ENCODE data around the gene RAD23B.
"Not testable (repeated sequence)": the region's sequence is repeated elsewhere in the genome, so short reads cannot be mapped to it uniquely, and the experiment has no call there.

Gene RAD23B

DNA sequence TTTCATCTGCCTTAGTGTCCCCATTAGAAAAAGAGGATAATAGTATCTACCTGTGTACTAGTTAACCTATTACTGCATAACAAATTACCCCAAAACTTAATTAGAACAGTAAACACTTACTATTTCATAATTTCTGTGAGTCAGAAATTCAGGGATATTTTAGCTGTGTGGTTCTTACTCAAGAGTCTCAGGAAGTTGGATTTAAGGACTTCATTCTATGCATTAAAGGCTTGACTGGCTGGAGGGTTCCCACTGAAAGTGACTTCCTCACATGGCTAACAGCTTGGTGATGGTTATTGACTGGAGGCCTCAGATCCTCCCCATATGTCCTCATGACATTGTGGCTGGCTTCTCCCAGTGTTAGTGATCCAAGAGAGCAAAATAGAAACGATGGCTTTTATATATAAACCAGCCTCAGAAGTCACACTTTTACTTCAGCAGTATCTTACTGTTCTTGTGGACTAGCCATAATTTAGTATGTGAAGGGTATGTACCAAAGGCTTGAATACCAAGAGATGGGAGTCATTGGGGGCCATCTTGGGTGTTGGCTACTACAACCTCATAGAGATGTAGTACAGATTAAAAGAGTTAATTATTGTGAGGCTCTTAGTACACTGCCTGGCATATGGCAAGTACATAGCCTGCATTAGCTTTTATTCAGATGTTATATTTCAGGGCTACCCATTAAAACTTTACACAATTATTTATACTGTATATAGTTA lies 9.9 kb downstream of the RAD23B start:
- in situ Hi-C loops (cut with MboI; ENCODE audit: low sequenced_read_pairs): no loop called here

DNA sequence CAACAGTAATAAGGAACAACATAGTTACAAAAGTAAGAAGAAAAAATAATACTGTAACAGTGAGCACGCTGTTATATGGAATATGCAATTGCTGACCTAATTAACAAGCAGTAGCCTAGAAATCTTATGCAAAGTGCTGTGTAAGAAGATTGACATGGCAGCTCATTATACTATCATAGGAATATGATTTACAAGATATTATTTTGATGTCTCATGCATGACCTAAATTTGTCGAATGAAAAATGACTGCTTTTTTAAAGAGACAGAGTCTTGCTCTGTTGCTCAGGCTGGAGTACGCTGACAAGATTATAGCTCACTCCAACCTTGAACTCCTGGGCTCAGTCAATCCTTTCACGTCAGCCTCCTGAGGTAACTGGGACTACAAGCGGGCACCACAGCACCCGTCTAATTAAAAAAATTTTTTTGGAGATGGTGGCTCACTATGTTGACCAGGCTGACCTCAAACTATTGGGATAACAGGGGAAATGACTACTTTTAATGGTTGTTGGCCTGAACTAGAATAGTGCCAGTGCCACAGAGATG lies 10.5 kb downstream of the RAD23B start:
- in situ Hi-C loops (cut with MboI; ENCODE audit: low sequenced_read_pairs): no loop called here

DNA sequence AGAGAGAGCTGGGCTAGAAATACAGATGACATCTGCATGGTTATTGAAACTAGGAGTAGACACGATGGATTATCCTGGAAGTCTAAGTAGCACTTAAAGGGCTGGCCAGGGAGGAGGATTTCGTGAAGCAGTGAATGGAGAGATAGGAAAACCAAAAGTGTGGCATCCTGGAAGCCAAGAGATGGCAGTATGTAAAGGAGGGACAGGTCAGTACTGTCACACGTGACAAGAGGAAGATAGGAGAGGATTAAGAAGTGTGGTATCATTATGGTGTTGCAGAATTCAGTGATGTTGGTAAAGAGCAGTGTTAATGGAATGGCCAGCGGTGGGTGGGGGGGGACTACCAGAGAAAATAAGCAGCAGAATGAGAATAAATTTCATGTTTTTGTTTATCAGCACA lies 11.7 kb downstream of the RAD23B start:
- in situ Hi-C loops (cut with MboI; ENCODE audit: low sequenced_read_pairs): no loop called here

DNA sequence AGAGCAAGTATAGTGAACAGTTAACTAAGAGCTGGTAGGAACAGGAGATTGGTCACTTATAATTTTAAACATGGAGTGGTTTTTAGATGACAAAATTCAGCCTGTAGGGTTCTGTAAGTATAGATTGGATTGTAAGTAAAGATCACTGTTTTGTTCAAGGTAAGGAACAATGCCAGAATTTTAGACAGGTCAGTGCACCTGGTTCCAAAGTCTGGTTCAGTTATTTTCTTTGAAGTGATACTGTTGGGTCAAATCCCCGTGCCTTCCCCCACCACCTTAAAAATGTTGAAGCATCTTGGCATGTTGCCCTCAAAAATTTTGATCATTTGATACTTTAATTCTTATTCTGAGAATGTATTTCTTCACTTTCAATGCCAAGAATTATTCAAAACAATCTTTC lies 12.9 kb downstream of the RAD23B start:
- in situ Hi-C loops (cut with MboI; ENCODE audit: low sequenced_read_pairs): no loop called here

DNA sequence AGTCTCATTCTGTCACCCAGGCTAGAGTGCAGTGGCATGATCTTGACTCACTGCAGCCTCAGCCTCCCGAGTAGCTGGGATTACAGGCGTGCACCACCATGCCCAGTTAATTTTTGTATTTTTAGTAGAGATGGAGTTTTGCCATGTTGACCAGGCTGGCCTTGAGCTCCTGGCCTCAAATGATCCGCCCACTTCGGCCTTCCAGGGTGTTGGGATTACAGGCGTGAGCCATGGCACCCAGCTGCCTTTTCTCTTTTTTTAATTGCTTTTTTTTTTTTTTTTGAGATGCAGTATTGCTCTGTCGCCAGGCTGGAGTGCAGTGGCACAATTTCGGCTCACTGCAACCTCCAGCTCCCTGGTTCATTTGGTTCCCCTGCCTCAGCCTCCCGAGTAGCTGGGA lies 13.5 kb downstream of the RAD23B start:
- in situ Hi-C loops (cut with MboI; ENCODE audit: low sequenced_read_pairs): not testable (repeated sequence)

DNA sequence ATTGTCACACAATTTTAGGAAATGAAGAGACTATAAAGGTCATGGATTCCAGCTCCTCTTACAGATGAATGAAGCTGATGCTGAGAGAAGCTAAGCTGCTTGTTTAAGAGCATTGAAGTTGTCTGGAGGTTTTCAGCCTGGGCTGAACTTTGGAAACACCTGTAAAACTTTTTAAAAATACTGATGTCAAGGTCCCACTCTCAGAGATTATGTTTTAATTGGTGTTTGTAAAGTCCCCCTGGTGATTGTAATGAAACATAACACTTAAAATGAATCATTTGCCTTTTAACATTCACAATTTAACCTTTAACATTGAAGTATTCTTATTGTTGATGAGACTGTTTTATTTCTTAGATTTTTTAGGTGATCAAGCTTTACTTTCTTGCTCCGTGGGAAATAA lies 16.4 kb downstream of the RAD23B start:
- in situ Hi-C loops (cut with MboI; ENCODE audit: low sequenced_read_pairs): no loop called here

DNA sequence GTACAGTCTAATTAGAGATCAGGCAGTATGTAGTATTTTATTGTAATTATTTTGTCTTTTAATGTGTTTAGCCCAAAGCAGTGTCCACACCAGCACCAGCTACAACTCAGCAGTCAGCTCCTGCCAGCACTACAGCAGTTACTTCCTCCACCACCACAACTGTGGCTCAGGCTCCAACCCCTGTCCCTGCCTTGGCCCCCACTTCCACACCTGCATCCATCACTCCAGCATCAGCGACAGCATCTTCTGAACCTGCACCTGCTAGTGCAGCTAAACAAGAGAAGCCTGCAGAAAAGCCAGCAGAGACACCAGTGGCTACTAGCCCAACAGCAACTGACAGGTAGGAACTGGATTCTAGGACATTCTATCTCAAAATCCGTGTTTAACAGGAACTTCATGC lies 23.2 kb downstream of the RAD23B start:
- in situ Hi-C loops (cut with MboI; ENCODE audit: low sequenced_read_pairs): no loop called here

DNA sequence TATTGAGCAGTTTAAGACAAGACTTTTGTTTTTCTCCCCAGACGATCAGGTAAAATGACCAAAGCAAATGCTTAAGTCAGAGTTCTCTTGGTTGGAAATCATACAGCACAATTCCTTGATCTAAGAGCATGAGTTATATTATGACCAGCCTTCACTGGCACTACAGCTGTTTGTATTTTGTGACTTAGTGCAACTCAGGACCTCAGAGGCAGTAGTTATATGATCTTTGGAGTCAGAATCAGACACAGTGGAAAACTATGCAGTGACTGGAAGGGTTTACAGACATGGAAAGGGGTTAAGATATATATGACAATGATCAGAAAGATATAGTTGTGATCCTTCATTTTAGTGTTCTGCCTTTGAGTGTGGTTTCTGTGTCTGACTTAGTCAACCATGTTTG lies 24.3 kb downstream of the RAD23B start:
- in situ Hi-C loops (cut with MboI; ENCODE audit: low sequenced_read_pairs): no loop called here

DNA sequence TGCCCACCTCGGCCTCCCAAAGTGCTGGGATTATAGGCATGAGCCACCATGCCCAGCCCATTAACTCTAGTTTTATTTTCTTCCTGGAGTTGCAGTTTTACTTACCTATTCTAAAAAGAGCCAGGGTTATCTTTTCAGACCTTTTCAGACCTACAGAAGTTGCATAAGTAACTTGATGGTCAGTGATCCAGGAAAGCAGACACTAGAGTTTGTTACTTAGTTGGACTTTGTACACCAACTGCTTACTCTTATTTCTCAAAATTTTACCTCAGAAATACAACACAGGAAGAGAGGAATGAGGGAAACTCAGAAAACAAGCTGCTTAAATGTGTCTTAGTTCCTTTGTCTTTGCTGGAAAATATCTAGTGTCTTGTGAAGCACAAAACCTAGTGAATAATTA lies 25.4 kb downstream of the RAD23B start:
- in situ Hi-C loops (cut with MboI; ENCODE audit: low sequenced_read_pairs): no loop called here

DNA sequence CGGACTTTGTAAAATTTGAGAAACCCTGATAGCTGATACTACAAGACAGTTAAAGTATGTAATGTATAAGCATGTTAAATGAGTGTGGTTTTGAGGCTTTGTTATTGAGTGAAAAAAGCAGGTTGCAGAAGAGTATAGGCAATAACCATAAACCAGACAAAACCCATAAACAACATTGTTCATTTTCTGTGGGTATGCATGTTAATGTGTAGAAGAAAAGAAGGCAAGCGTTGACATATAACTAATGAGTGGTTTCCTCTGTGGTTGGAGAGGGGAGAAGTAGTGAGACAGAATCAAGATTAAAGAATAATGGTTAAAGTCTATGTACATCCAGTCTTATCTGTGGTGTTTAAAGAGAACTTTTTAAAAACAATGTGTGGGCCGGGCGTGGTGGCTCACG lies 26.2 kb downstream of the RAD23B start:
- in situ Hi-C loops (cut with MboI; ENCODE audit: low sequenced_read_pairs): no loop called here

DNA sequence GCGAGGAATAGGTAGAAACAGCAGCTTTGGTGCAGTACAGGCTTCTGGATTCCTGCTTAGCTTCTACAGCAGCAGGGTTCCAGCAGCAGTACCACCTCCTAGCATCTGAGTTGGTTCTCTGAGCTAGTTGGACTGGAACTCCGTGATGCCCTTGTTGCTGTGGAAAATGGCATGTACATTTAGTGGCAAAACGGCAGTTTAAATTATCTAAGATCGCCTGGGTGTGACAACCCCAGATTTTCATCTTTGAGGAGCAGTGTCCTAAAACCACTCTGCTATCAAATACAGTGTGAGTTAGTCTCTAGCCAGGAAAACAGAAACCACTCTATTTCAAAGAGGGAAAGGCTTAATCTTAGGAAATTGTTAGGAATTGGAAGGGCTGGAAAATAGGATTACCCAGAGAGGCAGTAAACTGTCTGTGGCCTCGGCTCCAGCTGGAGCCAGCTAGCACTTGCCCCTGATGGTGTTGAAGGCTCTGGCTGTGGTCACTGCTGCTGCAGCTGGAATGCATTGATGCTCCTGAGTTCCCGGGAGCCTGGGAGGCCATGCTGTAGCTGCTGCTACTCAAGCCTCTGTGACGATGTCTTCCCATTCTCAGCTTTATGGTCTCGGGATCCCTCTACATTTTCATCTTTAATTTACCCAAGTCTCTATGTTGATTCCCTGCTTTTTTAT lies 29.4 kb downstream of the RAD23B start:
- in situ Hi-C loops (cut with MboI; ENCODE audit: low sequenced_read_pairs): no loop called here

DNA sequence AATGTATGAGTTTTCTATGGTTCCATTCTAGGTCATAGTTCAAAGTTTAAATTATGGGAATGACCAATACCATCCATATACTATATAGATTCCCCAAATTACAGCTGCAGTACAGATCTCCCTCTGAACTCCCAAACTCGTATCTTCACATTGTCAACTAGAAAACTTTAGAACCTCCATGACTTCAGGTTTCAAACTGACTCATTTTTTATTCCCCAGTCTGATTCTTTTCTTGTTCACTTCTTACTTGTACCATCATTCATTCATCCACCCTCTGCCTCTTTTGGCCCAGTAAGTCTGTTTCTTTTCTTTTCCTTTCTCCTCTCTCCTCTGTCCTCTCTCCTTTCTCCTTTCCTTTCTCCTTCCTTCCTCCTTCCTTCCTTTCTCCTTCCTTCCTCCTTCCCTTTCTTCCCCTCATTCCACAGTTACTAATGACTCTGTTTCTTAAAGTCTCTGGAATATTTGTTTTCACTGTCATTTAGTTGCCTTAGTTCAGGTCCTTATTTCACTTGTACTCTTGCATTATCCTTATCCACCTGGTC lies 30.5 kb downstream of the RAD23B start:
- in situ Hi-C loops (cut with MboI; ENCODE audit: low sequenced_read_pairs): no loop called here

DNA sequence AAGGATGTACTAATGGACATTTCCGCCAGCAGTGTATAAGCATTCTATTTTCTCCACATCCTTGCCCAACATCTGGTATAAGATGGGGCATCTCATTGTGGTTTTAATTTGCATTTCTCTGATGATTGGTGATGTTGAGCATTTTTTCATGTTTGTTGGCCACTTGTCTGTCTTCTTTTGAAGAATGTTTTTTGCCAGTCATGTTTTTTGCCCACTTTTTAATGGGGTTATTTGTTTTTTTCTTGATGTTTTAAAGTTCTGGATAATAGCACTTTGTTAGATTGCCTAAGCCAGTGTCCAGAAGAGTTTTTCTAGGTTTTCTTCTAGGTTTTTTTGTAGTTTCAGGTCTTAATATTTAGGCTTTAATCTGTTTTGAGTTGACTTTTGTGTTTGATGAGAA lies 31.7 kb downstream of the RAD23B start:
- in situ Hi-C loops (cut with MboI; ENCODE audit: low sequenced_read_pairs): no loop called here

DNA sequence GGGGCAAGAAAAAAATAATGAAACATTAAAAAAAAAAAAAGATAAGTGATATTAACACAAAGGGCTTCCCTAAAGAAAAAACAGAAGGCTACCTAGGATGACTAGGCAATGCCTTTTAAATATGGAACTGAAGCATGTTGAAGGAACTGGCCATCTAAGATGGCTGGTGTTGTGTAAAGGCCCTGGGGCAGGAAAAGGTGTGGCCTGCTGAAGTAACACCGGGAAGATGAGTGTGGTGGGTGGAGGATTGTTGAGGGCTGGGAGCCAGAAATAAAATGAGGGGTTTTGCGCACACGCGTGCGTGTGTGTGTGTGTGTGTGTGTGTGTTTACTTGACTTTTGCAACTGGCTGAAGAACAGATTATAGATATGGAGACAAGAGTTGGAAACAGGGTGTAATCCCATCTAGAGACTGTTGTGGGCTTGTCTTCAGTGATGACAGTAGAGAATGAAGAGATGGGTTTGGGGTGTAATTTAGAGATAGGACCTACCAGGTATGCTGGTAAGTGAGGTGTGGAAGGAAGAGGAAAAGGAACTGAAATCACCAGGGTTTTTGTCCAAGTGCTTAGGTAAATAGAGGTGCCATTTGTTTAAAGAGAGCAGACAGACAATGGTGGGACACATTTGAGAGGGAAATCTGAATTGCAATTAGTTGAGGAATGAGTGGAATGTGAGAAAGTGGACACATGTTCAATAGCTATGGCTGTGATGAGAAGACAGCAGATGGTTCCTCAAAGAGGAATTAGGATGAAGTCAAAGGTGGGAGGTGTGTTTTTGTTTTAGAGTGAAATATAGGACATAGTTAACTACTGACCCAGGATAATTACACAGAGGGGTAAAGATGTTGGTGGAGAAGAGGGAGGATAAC lies 33.9 kb downstream of the RAD23B start:
- in situ Hi-C loops (cut with MboI; ENCODE audit: low sequenced_read_pairs): no loop called here

DNA sequence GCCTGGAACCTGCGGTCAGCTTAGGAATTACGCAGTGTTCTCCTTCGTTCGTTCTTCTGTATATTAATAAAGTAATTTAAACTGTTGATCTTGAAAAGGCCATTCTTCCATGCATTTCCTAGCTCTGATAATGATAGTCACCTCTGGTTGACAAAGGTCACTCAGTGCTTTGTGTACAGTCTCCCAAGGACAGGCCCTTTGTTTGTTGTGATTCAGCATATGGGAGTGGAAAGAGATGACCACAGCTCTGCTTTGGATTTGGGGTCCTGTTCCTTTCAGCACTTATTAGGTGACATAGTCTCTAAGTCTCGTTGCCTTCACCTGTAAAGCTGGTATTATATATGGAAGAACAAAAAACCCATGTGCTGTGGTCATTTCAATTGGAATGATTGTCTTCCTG lies 39.6 kb downstream of the RAD23B start:
- in situ Hi-C loops (cut with MboI; ENCODE audit: low sequenced_read_pairs): no loop called here

DNA sequence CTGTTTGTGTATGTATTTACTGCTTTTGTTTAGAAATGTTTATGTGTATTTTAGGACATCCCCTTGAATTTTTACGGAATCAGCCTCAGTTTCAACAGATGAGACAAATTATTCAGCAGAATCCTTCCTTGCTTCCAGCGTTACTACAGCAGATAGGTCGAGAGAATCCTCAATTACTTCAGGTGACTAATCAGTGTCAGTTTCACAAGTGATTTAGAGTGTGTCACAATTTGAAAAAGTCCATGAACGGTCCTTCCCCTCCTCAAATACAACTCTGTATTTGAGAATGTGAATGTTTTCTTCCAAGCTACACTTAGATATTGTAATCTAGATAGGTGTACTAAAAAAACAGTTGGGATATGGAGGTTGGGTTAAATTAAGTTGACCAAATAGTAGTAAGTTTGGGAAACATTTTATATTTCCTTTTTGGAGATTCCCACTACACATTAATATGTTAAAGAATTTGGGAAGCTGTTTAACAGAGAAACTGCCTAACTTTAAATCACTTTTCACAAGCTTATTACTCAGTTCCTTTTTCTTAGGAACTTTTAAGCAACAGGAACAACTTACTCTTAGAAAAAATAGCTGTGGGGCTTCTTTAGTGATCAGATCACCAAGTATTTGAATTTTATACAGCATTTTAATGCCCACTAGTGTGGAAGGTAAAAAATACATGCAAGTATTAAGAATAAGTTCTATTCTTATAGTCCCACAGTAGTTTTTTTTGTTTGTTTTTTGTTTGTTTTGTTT lies 40.9 kb downstream of the RAD23B start:
- in situ Hi-C loops (cut with MboI; ENCODE audit: low sequenced_read_pairs): no loop called here

DNA sequence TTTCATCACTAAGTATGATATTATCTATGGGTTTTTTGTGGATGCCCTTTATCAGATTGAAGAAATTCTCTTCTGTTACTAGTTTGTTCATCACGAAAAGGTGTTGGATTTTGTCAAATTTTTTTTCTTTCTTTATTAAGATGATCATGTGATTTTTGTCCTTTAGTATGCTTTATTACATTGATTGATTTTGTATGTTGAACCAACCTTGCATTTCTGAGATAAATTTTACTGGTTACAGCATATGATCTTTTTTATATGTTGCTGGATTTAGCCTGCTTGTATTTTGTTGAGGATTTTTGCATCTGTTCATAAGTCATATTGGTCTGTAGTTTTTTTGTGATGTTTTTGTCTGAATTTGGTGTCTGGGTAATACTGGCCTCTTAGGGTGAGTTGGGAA lies 42.8 kb downstream of the RAD23B start:
- in situ Hi-C loops (cut with MboI; ENCODE audit: low sequenced_read_pairs): no loop called here

DNA sequence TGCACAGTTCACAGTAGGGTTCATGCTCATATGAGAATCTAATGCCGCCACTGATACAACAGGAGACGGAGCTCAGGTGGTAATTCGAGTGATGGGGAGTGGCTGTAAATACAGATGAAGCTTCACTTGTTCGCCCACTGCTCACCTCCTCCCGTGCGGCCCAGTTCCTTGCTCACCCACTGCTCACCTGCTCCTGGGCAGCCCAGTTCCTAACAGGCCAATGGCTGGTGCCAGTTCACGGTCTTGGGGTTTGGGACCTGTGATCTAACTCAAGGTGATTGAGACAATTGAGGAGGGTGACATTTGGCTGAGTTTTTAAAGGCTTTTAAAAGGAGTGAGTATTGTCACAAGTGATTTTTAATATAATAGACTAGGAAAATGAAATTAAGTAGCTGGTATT lies 45.4 kb downstream of the RAD23B start:
- in situ Hi-C loops (cut with MboI; ENCODE audit: low sequenced_read_pairs): no loop called here

DNA sequence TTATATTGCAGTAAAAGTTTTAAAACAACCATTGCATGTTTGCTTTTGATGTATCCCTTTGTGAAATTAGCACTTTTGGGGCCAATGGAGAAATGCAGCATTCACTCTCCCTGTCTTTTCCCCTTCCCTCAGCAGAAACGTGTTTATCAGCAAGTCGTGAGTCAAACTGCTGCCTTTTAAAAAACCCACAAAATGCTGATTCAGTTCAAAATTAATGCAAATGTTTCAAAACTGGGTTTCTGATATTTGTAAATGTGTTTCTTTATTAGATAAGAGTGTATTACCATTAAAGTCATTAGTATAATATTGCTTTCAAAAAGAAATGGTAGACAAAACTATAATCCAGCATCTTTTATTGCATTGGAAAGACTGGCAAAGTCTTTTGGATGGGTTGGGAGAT lies 47.3 kb downstream of the RAD23B start:
- in situ Hi-C loops (cut with MboI; ENCODE audit: low sequenced_read_pairs): no loop called here

DNA sequence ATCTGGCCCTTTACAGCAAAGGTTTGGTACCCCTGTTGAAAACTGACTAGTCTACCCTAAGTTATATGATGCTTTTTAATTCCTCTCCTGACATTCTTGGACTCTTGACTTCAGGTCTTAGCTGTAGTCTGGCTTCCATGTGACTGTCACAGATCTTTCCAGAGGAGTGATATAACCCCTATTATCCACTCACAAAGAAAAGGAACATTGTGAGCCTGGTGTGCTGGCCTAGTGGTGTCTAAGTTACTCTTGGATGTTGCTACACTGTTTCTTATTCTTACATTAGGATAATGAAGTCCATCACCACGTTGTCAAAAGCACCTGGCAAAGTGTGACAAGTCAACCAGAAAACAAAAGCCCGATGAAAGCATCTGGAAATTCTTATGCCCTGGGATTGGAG lies 49.8 kb downstream of the RAD23B start:
- in situ Hi-C loops (cut with MboI; ENCODE audit: low sequenced_read_pairs): no loop called here

DNA sequence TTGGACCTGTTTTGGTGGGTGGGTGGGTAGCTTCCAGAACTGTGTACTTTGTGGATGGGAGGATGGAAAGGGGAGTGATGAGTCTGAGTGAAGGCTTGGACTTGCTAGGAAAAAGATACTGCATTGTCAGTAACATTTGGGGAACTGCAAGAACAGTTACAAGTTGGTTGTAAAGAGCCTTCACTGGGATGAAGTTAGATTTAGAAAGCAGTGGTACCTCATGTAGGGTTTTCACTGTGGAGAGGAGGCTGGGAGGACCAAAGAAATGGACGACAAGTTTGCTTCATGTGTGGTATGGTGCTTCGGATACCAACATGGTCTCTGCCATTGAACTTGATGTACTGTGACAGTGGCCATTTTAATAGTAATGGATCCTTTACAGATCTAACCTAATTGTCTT lies 50.3 kb downstream of the RAD23B start:
- in situ Hi-C loops (cut with MboI; ENCODE audit: low sequenced_read_pairs): no loop called here

Data from HL-60/S4 treated with phorbol 12-myristate 13-acetate at 8.2 ng/mL for 4 days and 3 days (cell line).